ENCODE results near the gene ZNF487.
"Not testable (repeated sequence)": the region's sequence is repeated elsewhere in the genome, so short reads cannot be mapped to it uniquely, and the experiment has no call there.

The ZNF487 gene

DNA sequence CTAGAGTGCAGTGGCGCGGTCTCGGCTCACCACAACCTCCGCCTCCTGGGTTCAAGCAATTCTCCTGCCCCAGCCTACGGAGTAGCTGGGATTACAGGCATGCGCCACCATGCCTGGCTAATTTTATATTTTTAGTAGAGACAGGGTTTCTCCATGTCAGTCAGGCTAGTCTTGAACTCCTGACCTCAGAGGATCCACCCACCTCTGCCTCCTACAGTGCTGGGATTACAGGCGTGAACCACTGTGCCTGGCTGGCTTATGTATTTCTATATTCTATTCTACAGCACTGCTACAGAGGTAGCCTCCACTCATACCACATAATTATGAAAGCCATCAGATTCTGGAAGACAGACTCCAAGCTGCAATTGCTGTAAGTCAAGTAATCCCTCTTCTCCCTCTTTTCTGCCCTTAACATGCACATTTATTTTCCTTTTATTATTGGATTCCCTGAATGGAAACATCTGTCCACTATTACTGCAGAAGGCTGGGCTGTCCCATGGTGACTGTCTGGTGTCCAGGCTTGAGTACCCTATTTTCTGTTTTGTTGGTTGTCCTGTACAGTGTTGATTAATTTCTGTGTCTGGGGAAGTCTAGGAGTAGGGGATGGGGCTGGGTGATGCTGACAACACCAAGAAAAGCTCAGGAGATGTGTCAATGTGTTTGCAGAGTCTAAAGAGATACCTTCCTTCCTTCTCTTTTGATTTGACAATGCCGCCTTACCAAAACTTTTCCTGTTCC, 5.8 kb upstream of the ZNF487 start:
- no peak for FAIRE-seq

DNA sequence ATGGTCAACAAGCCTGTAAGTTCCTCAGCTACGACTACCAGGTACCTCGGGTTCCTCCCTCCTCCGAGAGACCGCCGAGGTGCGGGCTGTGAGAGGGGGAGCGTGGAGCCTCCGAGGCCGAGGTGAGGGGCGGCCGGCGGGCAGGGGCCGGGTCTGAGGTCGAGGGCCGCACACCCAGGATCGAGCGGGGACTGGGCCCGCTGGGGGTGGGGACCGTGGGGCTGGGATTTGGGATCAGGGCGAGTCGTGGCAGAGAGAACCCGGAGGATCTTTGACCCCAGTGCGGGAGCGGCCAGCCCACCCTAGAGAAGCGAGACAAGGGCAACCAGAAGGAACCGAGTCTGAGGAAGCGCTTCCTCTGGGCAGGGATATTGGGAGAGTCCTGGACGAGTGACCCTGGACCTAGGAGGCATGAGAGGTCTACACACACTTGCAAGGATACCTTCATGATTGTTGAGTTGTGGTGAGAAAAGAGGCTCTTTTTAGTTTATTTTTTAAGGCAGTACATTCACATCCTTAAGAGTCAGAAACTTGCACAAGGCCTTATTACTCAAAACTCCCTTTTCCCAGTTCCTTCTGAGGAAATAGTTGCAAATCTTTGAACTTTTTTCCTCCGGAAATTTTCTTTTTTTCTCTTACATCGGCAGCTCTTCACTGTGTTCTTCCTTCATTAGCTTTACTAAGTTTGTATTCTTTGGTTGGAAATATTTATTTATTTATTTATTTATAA, 395 bp downstream of the ZNF487 start:
- peak; percentile 19 for DNase-seq (ENCODE audit: low spot score)
- no peak for FAIRE-seq

More for the DNA sequence above, 5.8 kb upstream of the ZNF487 start:
- no peak for DNase-seq (ENCODE audit: low spot score)

DNA sequence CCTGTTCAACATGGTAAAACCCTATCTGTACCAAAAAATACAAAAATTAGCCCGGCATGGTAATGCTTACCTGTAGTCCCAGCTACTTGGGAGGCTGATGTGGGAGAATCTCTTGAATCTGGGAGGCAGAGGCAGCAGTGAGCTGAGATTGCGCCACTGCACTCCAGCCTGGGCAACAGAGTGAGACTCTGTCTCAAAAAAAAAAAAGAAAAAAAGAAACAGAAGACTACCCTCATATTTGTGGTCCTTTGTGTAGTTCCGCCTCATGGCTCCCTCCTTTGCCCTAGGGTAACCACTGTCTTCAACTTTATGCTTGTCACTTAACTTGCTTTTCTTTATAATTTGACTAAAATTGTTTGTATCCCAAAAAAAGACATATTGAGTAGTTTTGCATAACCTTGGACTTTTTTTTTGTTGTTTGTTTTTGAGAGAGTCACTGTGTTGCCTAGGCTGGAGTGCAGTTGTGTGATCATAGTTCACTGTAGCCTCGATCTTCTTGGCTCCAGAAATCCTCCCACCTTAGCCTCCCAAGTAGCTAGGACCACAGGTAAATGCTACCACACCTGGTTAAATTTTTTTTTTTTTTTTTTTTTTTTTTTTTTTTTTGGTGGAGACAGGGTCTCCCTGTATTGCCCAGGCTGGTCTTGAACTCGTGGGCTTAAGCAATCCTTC, 3.7 kb downstream of the ZNF487 start:
- FAIRE-seq = no peak
- no peak for DNase-seq (ENCODE audit: low spot score)

DNA sequence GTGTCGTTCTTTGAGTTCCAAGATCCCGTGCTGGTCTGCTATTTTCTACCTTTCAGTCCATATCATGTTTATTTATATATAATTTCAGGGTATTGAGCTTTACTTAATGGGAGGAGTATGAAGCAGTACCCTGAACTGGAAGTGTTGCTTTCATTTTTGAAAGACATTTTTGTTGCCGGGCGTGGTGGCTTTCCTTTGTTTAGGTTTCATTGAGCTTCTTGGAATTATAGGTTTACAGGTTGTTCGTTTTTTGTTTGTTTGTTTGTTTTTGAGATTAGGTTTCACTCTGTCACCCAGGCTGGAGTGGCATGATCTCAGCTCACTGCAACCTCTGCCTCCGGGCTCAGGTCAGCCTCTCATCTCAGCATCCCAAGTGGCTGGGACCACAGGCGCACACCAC, 7.4 kb downstream of the ZNF487 start:
- FAIRE-seq (no peak), DNase-seq (ENCODE audit: low spot score) (no peak)

DNA sequence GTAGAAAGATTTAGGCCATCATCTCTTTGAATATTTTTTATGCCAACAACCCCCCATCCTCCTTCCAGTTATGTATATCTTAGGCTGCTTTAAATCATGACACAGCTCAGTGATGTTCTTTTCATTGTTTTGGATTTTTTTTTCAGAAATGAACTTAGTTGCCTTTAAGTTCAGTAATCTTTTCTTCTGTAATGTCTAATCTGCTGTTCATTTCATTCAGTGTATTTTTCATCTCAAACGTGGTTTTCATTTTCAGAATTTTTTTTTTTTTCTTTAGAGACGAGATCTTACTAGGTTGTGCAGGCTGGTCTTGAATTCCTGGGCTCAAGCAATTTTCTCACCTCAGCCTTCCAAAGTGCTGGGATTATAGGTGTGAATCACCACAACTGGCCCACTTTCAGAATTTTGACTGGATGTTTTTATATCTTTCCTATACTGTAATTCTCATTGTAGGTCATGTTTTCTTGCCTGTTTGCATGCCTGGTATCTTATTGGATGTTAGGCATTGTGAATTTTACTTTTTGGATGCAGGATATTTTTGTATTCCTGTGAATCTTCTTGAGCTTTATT, 8.1 kb downstream of the ZNF487 start:
- DNase-seq (ENCODE audit: low spot score) = no peak
- FAIRE-seq = no peak

DNA sequence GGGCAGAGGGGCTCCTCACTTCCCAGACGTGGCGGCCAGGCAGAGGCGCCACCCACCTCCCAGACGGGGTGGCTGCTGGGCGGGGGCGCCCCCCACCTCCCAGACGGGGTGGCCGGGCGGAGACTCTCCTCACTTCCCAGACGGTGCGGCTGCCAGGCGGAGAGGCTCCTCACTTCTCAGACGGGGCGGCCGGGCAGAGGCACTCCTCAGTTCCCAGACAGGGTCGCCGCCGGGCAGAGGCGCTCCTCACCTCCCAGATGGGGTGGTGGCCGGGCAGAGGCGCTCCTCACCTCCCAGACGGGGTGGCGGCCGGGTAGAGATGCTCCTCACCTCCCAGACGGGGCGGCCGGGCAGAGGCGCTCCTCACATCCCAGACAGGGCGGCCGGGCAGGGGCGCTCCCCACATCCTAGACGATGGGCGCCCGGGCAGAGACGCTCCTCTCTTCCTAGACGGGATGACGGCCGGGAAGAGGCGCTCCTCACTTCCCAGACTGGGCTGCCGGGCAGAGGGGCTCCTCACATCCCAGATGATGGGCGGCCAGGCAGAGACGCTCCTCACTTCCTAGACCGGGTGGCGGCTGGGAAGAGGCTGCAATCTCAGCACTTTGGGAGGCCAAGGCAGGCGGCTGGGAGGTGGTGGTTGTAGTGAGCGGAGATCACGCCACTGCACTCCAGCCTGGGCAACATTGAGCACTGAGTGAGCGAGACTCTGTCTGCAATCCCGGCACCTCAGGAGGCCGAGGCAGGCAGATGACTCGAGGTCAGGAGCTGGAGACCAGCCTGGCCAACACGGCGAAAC, 9.5 kb downstream of the ZNF487 start:
- not testable (repeated sequence) for DNase-seq (ENCODE audit: low spot score); FAIRE-seq

DNA sequence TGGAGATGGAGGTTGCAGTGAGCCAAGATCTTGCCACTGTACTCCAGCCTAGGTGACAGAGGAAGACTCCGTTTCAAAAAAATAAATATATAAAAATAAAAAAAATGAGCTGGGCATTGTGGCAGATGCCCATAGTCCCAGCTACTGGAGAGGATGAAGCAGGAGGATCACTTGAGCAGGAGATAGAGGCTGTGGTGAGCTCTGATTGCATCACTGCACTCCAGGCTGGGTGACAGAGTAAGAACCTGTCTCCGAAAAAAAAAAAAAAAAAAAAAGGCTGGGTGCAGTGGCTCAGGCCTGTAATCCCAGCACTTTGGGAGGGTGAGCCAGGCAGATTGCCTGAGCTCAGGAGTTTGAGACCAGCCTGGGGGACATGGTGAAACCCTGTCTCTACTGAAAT, 11.8 kb downstream of the ZNF487 start:
- DNase-seq (ENCODE audit: low spot score) = no peak
- no peak for FAIRE-seq

DNA sequence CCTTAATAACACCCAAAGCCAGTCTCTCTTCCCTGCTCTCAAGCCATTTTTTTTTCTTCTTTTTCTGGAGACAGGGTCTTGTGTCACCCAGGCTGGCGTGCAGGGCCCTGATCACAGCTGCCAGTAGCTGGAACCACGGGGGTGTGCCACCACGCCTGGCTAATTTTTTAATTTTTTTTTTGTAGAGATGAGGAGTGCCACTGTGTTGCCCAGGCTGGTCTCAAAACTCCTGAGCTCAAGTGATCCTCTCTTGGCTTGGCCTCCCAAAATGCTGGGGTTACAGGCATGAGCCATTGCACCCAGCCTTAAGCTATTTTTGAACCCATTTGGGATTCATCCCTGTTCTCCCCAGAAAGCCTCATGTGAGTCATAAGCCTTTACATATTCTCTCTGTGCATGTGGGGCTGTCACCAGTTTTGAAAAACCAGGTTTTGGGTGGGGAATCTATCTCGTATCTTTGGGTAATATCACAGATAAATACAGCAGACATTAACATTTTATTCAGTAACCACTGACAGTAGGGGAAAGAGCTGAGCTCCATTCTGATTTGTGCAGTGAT, 15.5 kb downstream of the ZNF487 start:
- FAIRE-seq (no peak), DNase-seq (ENCODE audit: low spot score) (no peak)

DNA sequence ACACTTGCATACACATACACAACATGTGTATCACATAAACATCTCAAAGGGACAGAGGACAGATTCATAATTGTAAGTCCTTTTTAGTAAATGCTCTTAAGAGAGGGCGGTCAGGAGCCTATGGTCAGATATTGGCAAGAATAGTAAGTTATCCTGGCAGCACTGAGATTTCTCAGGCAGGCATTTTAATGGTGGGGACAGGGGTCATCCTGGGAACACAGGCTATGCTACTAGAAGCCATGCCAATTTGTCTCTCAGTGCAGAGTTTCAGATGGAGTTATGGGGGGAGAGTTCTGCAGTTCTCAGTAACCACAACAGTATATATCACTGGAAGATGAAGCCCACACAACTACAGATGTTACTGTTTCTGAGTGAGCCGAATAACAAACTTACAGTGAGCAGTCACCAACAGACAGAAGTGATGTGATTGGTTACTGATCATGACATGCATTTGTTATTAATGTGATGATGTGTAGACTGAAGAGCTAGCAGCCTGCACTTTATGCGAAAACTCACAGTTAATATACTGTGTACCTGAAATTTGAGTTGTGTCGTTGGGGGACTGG, 16.4 kb downstream of the ZNF487 start:
- DNase-seq (ENCODE audit: low spot score) = no peak
- FAIRE-seq = no peak

DNA sequence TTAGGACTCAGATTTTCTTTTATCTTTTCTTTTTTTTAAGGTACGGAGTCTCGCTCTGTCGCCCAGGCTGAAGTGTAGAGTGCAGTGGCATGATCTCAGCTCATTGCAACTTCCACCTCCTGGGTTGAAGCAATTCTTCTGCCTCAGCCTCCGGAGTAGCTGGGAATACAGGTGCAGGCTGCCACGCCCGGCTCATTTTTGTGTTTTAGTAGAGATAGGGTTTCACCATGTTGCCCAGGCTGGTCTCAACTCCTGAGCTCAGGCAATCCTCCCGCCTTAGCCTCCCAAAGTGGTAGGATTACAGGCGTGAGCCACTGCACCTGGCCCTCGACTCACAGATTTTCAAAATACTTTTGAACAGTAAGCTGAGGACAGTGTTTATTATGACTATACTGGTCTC, 17.1 kb downstream of the ZNF487 start:
- not testable (repeated sequence) for FAIRE-seq; DNase-seq (ENCODE audit: low spot score)

DNA sequence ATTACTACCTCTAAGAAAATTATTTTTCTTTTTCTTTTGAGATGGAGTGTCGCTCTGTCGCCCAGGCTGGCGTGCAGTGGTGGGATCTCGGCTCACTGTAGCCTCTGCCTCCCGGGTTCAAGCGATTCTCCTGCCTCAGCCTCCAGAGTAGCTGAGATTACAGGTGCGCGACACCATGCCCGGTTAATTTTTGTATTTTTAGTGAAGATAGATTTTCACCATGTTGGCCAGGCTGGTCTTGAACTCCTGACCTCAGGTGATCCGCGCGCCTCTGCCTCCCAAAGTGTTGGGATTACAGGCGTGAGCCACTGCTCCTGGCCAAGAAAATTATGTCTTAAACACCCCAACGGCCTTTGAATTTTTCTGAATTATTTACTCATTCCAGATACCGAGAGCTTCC, 19.6 kb downstream of the ZNF487 start:
- FAIRE-seq; DNase-seq (ENCODE audit: low spot score): not testable (repeated sequence)

DNA sequence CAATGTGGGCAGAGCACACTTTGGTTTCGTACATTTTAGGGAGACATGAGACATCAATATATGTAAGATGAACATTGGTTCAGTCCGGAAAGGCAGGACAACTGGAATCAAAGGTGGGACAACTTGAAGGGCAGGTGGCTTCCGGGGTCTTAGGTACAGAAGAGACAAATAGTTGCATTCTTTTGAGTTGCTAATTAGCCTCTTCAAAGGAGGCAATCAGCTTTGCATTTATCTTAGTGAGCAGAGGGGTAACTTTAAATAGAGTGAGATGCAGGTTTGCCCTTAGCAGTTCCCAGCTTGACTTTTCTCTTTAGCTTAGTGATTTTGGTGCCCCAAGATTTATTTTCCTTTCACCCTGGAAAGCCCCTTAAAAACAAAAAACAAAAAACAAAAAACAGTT, 21.3 kb downstream of the ZNF487 start:
- DNase-seq (ENCODE audit: low spot score) (no peak), FAIRE-seq (no peak)

DNA sequence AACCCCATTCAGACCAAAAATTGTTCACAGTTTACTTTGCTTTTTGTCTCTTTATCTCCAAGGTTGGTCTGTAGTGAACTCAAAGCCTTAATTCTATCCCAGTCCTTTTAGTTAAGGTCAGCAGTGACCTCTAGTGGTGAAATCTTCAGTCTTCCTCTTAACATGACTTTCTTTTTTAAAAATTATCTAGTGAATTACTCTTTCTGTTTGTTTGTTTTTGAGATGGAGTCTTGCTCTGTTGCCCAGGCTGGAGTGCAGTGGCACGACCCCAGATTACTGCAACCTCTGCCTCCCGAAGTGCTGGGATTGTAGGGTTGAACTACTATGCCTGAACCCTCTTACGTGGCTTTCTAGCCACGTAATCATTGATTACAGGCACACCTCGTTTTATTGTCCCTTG, 25.0 kb downstream of the ZNF487 start:
- FAIRE-seq (peak; percentile 76), DNase-seq (ENCODE audit: low spot score) (peak; percentile 70)

DNA sequence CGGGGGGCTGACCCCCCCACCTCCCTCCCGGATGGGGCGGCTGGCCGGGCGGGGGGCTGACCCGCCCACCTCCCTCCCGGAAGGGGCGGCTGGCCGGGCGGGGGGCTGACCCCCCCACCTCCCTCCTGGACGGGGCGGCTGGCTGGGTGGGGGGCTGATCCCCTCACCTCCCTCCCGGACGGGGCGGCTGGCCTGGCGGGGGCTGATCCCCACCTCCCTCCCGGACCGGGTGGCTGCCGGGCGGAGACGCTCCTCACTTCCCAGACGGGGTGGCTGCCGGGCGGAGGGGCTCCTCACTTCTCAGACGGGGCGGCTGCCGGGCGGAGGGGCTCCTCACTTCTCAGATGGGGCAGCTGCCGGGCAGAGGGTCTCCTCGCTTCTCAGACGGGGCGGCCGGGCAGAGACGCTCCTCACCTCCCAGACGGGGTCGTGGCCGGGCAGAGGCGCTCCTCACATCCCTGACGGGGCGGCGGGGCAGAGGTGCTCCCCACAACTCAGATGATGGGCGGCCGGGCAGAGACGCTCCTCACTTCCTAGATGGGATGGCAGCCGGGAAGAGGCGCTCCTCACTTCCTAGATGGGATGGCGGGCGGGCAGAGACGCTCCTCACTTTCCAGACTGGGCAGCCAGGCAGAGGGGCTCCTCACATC, 28.3 kb downstream of the ZNF487 start:
- not testable (repeated sequence) for DNase-seq (ENCODE audit: low spot score); FAIRE-seq

DNA sequence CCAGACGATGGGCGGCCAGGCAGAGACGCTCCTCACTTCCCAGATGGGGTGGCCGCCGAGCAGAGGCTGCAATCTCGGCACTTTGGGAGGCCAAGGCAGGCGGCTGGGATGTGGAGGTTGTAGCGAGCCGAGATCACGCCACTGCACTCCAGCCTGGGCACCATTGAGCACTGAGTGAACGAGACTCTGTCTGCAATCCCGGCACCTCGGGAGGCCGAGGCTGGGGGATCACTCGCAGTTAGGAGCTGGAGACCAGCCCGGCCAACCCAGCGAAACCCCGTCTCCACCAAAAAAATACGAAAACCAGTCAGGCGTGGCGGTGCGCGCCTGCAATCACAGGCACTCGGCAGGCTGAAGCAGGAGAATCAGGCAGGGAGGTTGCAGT, 28.8 kb downstream of the ZNF487 start:
- DNase-seq (ENCODE audit: low spot score); FAIRE-seq: not testable (repeated sequence)

DNA sequence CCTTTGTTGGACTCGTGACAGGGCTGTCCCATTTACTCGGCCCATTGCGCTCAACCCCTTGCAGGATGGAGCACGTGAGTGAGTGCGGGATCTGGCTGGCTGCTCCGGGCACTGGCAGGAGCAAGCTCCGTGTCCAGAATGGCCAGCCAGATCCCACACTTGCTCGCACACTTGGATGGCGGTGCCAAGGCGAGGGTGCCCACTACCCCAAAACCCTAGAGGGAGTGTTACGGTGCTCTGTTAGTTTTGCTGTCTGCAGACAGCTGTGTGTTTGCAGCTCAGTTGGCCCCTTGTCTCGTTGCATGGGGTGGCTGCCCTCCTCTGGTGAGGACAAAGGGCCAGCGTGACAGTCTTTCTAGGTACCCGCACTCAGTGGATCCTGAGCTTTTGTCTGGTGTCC, 34.2 kb downstream of the ZNF487 start:
- DNase-seq (ENCODE audit: low spot score) = no peak

DNA sequence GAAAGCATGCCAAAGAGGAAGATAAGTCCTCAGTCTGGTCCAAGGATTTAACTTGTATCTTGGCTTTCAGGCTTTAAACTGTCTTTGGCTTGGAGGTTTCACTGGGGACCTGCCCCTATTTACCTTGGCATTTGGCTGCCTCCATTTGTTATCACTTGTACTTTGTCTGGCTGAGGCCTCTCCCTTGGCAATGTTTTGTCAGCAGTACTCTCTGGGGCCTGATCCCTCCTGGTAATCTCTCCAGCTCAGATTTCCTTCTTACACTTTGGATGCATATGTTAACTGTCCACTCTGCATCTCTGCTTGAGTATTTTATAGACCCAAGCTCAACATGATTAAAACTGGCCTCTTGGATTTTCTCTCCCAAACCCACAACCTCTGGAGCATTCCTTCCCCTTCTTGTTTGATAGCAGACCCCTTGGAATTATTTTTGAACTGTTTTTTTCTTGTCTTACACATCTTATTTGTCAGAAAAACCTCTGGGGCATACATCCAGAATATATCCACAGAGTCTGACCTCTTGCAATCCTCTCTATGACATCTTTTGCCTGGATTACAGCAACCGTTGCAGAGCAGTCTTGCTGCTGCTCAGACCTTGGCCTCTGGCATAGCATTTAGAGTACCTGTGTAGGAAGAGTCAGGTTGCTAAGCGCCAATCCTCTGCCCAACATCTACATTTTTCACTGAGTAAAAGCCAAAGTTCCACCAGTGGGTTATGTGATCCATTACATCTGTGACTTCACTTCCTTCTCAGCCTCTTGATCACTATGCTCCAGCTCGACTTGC, 35.2 kb downstream of the ZNF487 start:
- FAIRE-seq (no peak), DNase-seq (ENCODE audit: low spot score) (no peak)

More for the DNA sequence above, 34.2 kb downstream of the ZNF487 start:
- no peak for FAIRE-seq

DNA sequence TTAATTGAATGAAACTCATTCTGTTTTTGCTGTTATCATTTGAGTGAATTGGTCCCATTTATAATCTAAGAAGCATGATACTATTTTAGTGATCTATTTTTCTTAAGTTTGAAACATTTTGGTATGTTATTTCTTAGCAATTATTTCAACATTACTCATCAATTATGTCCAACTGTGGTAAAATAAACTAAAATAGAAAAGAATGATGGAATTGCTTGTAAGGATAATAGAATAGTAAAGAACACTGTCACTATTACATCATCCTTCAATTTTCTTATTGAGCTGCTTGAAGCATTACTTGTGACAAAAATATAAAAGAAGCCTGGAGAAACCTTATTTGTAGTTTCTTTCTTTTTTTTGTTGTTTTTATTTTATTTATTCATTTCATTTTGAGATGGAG, 42.4 kb downstream of the ZNF487 start:
- FAIRE-seq (no peak), DNase-seq (ENCODE audit: low spot score) (no peak)

Measured in RCC 7860 (cell line).